ENCODE data around the gene ADAMTS15.

- TF ChIP-seq, protein P1, sequence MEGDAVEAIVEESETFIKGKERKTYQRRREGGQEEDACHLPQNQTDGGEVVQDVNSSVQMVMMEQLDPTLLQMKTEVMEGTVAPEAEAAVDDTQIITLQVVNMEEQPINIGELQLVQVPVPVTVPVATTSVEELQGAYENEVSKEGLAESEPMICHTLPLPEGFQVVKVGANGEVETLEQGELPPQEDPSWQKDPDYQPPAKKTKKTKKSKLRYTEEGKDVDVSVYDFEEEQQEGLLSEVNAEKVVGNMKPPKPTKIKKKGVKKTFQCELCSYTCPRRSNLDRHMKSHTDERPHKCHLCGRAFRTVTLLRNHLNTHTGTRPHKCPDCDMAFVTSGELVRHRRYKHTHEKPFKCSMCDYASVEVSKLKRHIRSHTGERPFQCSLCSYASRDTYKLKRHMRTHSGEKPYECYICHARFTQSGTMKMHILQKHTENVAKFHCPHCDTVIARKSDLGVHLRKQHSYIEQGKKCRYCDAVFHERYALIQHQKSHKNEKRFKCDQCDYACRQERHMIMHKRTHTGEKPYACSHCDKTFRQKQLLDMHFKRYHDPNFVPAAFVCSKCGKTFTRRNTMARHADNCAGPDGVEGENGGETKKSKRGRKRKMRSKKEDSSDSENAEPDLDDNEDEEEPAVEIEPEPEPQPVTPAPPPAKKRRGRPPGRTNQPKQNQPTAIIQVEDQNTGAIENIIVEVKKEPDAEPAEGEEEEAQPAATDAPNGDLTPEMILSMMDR (conservative IDR thresholded peaks at IDR 0.05 in 1 of 2, IDR thresholded peaks at IDR 0.05 in 1 of 2; ENCODE audit: extremely low read depth in 1 of 2, insufficient read depth in 1 of 2, low read depth in 1 of 2, low read length in 2 of 2), result no peak
- no peak for TF ChIP-seq EZH2 (IDR thresholded peaks at IDR 0.05; ENCODE audit: borderline replicate concordance, low read length)
Observed at GRCh38 chr11:130486987-130487923, 38.8 kb downstream of the ADAMTS15 start.

Data from mammary epithelial cell (primary cell).